ENCODE data around the gene AUH.
"Not testable (repeated sequence)": the region's sequence is repeated elsewhere in the genome, so short reads cannot be mapped to it uniquely, and the experiment has no call there.

The AUH gene

GRCh38 chr9:91207729-91208418 is 153.8 kb downstream of the AUH start:
- DNase-seq (ENCODE audit: low read depth), result peak; percentile 85
- TF ChIP-seq, protein P1, sequence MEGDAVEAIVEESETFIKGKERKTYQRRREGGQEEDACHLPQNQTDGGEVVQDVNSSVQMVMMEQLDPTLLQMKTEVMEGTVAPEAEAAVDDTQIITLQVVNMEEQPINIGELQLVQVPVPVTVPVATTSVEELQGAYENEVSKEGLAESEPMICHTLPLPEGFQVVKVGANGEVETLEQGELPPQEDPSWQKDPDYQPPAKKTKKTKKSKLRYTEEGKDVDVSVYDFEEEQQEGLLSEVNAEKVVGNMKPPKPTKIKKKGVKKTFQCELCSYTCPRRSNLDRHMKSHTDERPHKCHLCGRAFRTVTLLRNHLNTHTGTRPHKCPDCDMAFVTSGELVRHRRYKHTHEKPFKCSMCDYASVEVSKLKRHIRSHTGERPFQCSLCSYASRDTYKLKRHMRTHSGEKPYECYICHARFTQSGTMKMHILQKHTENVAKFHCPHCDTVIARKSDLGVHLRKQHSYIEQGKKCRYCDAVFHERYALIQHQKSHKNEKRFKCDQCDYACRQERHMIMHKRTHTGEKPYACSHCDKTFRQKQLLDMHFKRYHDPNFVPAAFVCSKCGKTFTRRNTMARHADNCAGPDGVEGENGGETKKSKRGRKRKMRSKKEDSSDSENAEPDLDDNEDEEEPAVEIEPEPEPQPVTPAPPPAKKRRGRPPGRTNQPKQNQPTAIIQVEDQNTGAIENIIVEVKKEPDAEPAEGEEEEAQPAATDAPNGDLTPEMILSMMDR (IDR thresholded peaks at IDR 0.05; ENCODE audit: low read depth, low read length, missing control alignments), result no peak
- no peak overlapping the region; the same call in 1 of the 2 replicates for H3K4me3 ChIP-seq (ENCODE audit: low read depth, low read length)

DNA sequence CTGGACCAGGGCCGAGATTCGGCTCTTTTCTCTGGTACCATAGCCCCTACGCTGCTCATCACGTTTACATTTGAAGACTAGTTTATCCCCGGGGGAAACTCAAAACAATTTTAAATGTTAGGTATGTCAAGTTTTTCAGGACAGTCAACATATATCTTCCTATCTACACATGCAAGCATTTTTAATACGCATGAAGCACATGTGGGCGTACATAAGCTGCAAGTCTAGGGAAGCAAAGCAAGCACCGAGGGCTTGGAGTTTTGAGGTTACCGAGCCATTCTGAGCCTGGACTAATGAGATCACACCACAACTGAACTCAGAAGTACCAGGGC is 154.4 kb downstream of the AUH start:
- TF ChIP-seq, protein P1 (IDR thresholded peaks at IDR 0.05; ENCODE audit: low read depth, low read length, missing control alignments), result no peak
- no peak overlapping the region; the same call in 1 of the 2 replicates for H3K4me3 ChIP-seq (ENCODE audit: low read depth, low read length)
- DNase-seq (ENCODE audit: low read depth), result no peak

DNA sequence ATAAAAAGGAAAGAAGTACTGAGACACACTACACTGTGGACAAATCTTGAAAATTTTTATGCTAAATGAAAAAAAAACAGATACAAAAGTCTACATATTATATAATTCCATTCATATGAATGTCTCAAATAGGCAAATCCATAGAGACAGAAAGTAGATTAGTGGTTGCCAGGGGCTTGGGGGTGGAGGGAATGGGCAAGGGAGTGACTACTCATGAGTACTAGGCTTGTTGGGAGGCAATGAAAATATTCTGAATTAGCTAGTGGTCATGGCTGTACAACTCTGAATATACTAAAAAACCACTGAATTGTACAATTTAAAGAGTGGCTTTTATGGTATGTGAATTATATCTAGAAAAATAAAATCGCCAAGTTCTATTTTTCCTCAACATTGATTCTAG is 154.9 kb downstream of the AUH start:
- TF ChIP-seq, protein P1 (IDR thresholded peaks at IDR 0.05; ENCODE audit: low read depth, low read length, missing control alignments), result no peak
- H3K4me3 ChIP-seq (ENCODE audit: low read depth, low read length), result no peak overlapping the region
- DNase-seq (ENCODE audit: low read depth), result no peak

DNA sequence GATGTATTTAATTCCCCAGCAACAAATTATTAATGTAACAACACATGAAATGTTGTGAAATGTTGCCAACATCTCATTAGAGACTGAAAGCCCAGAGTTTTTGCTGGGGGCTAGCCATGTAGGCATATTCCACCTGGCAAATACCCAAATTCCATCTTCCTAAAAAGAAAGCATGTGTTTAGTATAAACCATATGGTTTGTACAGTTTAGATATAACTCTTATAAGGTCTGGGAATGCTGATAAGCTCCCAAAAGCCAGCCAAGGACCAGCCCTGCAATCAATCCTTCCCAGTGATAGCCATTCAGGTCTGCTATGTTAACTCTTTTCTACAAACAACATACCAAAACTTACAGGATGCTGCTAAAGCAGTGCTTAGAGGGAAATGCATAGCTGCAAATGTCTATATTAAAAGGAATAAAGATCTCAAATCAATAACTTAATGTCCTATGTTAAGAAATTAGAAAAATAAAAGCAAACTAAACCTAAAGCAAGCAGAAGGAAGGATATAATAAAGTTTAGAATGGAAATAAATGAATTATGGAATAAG is 158.9 kb downstream of the AUH start:
- no peak overlapping the region for H3K4me3 ChIP-seq (ENCODE audit: low read depth, low read length)
- DNase-seq (ENCODE audit: low read depth), result no peak
- TF ChIP-seq, protein P1 (IDR thresholded peaks at IDR 0.05; ENCODE audit: low read depth, low read length, missing control alignments), result no peak

DNA sequence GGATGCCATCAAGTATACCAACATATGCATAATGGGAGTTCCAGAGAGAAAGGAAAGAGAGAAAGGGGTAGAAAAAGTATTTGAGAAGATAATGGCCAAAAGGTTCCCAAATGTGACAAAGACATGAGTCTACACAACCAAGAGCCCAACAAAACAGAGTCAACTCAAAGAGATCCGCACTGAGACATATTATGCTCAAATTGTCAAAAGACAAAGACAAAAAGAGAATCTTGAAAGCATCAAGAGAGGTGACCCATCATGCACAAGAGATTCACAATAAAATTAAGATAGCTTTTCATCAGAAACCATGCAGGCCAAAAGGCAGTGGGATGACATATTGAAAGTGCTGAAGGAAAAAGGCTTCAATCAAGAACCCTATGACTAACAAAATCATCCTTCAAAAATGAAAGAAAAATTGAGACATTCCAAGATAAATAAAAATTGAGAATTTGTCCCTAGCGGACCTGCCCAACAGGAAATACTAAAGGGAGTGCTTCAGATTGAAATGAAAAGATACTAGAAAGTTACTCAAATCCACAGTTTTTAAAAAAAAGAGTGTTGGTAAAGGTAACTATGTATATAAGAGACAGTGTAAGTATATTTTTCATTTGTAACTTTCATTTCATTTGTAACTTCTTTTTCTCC is 160.9 kb downstream of the AUH start:
- TF ChIP-seq, protein P1 (IDR thresholded peaks at IDR 0.05; ENCODE audit: low read depth, low read length, missing control alignments), result no peak
- no peak overlapping the region for H3K4me3 ChIP-seq (ENCODE audit: low read depth, low read length)
- no peak for DNase-seq (ENCODE audit: low read depth)

GRCh38 chr9:91199739-91200497 is 161.8 kb downstream of the AUH start:
- TF ChIP-seq, protein P1 (IDR thresholded peaks at IDR 0.05; ENCODE audit: low read depth, low read length, missing control alignments), result no peak
- no peak for DNase-seq (ENCODE audit: low read depth)
- no peak overlapping the region for H3K4me3 ChIP-seq (ENCODE audit: low read depth, low read length)

DNA sequence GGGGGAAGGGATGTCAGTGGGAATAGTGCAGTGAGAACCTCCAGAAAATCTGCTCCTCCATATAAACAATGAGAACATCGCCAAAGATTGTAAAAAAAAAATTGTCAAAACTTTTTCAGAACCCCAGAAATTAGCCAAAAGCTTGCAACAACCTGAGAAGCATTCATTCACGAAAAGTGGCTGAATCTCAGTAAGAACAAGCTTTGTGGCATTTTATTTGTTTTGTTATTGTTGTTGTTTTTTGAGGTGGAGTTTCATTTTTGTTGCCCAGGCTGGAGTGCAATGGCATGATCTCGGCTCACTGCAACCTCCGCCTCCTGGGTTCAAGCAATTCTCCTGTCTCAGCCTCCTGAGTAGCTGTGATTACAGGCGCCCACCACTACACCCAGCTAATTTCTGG is 162.8 kb downstream of the AUH start:
- not testable (repeated sequence) for DNase-seq (ENCODE audit: low read depth); H3K4me3 ChIP-seq (ENCODE audit: low read depth, low read length)

Data from GM12864 (cell line).